Chondrocyte (in vitro differentiated cells): ENCODE results near the gene STK11. TPM values are rescaled to one million over a fixed set of nuclear protein-coding genes. Genes with fewer than 3 reads are reported as not detected.

Source experiments
- DNase-seq: peaks from one replicate; pipeline ENCODE4 v3.0.0; 2021; ENCODE audit warnings: mixed read lengths, low spot score
- H3K27ac Mint-ChIP-seq: one replicate; pipeline ENCODE4 v1.8.0; 2021; ENCODE audit warnings: mild to moderate bottlenecking, moderate library complexity, mixed read lengths; ENCODE audit not compliant: unreplicated experiment
- H3K27me3 Mint-ChIP-seq: 2 replicates; pipeline ENCODE4 v1.8.0; 2021; ENCODE audit warnings: low read depth, mixed read lengths
- H3K36me3 Mint-ChIP-seq: 2 replicates; pipeline ENCODE4 v1.8.0; 2021; ENCODE audit warnings: low read depth, mixed read lengths
- H3K4me1 Mint-ChIP-seq: 2 replicates; pipeline ENCODE4 v1.8.0; 2021; ENCODE audit warnings: low read depth, mild to moderate bottlenecking, mixed read lengths
- H3K4me3 Mint-ChIP-seq: one replicate; pipeline ENCODE4 v1.8.0; 2021; ENCODE audit warnings: mild to moderate bottlenecking, moderate library complexity, mixed read lengths; ENCODE audit not compliant: unreplicated experiment
- H3K9me3 Mint-ChIP-seq: 2 replicates; pipeline ENCODE4 v1.8.0; 2021; ENCODE audit warnings: low read depth, mixed read lengths
- total RNA-seq: library from RNA; stranded (reverse); gene quantifications from 3 replicates; pipeline ENCODE4 v1.2.1, GENCODE V29; 2021
- TF ChIP-seq, protein P1 (sequence below): fragments of 200-600 bp; sonication (generic); IDR thresholded peaks from 2 replicates; pipeline ENCODE4 v1.5.0; 2021; ENCODE audit warnings: antibody characterized with exemption, mild to moderate bottlenecking, moderate library complexity

Gene STK11
- total RNA-seq, 1 donor from 2014 or later = 42.3 TPM

DNA sequence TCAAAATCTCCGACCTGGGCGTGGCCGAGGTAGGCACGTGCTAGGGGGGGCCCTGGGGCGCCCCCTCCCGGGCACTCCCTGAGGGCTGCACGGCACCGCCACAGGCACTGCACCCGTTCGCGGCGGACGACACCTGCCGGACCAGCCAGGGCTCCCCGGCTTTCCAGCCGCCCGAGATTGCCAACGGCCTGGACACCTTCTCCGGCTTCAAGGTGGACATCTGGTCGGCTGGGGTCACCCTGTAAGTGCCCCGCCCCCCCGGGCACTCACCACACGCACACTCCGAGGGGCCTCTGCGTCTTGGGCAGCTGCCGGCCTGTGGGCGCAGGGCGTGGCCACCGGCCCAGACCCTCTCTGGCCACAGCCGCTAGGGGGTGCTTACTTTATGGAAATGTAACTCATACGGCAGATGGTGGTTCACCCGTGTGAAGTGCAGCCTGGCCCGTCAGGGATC is 14.9 kb downstream of the STK11 start:
- Mint-ChIP-seq H3K27me3 (no peaks in the 10 kb centered on the region), H3K4me3 (no peak overlapping the region), H3K9me3 (no peaks in the 10 kb centered on the region), H3K27ac (no peak overlapping the region), H3K36me3 (no peaks in the 10 kb centered on the region), H3K4me1 (peaks cover 16% of the 10 kb centered on the region)
- DNase-seq = no peak
- TF ChIP-seq, protein P1, sequence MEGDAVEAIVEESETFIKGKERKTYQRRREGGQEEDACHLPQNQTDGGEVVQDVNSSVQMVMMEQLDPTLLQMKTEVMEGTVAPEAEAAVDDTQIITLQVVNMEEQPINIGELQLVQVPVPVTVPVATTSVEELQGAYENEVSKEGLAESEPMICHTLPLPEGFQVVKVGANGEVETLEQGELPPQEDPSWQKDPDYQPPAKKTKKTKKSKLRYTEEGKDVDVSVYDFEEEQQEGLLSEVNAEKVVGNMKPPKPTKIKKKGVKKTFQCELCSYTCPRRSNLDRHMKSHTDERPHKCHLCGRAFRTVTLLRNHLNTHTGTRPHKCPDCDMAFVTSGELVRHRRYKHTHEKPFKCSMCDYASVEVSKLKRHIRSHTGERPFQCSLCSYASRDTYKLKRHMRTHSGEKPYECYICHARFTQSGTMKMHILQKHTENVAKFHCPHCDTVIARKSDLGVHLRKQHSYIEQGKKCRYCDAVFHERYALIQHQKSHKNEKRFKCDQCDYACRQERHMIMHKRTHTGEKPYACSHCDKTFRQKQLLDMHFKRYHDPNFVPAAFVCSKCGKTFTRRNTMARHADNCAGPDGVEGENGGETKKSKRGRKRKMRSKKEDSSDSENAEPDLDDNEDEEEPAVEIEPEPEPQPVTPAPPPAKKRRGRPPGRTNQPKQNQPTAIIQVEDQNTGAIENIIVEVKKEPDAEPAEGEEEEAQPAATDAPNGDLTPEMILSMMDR = no peak

DNA sequence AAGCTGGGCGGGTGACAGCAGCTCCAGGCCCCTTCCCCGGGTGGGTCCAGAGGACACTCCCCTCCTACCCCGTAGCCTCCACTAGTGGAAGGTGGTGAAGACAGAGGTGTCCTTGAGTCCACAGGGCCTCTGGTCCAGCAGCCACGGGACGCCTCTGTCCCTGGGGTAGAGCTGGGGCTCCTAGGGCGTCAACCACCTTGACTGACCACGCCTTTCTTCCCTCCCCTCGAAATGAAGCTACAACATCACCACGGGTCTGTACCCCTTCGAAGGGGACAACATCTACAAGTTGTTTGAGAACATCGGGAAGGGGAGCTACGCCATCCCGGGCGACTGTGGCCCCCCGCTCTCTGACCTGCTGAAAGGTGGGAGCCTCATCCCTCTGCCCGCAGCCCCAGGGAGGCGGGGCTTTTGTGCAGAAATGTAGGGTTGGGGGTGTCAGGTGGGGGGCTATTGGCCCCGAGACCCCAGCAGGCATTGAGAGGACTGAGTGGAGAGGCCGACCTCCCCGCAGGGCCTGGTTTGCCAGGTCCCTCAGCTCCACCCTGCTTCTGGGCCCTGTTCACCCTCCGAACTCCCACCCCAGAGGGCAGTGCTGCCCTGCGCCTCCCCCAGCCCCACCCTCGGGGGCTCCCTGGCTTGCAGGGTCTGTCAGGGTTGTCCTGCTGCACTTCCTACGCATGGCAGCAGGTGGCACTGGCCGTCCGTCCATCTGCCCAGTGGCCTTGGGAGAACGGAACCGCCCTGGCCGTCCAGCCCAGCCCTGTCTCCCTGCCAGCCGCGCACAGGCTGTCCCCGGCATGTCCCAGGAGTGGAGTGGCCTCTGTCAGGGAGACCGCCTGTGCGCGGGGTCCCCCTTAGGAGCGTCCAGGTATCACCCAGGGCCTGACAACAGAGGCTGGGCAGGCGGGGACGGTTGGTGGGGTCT is 15.7 kb downstream of the STK11 start:
- TF ChIP-seq, protein P1 = peak; percentile 82
- no peaks in the 10 kb centered on the region for H3K36me3 Mint-ChIP-seq

DNA sequence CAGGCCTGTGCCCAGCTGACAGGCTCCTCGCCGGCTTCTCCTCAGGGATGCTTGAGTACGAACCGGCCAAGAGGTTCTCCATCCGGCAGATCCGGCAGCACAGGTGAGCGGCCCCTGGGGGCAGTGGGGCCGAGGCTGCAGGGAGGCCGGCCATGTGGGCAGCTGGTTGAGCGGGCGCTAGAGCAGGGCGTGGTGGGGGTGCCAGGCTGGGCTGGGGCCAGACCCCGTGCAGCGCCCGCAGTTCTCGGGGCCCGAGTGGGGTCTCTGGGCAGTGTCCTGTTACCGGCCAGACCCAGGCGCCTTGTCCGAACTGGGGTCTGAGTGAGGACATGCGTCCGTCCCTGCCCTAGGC is 16.3 kb downstream of the STK11 start:
- Mint-ChIP-seq H3K36me3 (no peaks in the 10 kb centered on the region), H3K9me3 (no peaks in the 10 kb centered on the region), H3K4me1 (peaks cover 4% of the 10 kb centered on the region), H3K27ac (no peak overlapping the region), H3K27me3 (no peaks in the 10 kb centered on the region), H3K4me3 (no peak overlapping the region)
- TF ChIP-seq, protein P1 = no peak
- no peak for DNase-seq

More for the DNA sequence above, 15.7 kb downstream of the STK11 start:
- Mint-ChIP-seq H3K27ac (no peak overlapping the region), H3K4me1 (peaks cover 8% of the 10 kb centered on the region), H3K4me3 (no peak overlapping the region), H3K9me3 (no peaks in the 10 kb centered on the region), H3K27me3 (no peaks in the 10 kb centered on the region)
- DNase-seq = no peak

DNA sequence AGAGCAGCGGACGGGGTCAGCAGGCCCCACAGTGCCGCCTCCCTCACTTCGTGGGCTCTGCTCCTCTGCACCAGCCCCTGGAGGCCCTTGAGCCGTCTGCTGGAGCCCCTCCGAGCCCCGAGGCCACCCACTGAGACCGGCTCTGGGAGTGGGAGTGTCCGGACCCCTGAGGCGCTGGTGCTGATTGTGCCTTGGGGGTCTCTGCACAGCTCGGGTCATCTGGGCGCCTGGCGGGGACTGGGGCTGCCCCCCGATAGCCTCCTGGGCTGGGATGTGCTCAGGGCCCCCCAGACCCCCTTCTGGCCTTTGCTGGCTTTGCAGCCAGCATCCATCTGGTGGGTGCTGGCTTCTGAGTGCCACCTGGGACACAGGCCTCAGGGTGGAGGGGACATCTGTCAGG is 16.8 kb downstream of the STK11 start:
- H3K36me3 Mint-ChIP-seq = no peaks in the 10 kb centered on the region
- no peaks in the 10 kb centered on the region for H3K27me3 Mint-ChIP-seq
- DNase-seq = no peak
- H3K27ac Mint-ChIP-seq = no peak overlapping the region
- H3K9me3 Mint-ChIP-seq = no peaks in the 10 kb centered on the region
- TF ChIP-seq, protein P1 = no peak
- H3K4me1 Mint-ChIP-seq = no peaks in the 10 kb centered on the region
- H3K4me3 Mint-ChIP-seq = no peak overlapping the region

DNA sequence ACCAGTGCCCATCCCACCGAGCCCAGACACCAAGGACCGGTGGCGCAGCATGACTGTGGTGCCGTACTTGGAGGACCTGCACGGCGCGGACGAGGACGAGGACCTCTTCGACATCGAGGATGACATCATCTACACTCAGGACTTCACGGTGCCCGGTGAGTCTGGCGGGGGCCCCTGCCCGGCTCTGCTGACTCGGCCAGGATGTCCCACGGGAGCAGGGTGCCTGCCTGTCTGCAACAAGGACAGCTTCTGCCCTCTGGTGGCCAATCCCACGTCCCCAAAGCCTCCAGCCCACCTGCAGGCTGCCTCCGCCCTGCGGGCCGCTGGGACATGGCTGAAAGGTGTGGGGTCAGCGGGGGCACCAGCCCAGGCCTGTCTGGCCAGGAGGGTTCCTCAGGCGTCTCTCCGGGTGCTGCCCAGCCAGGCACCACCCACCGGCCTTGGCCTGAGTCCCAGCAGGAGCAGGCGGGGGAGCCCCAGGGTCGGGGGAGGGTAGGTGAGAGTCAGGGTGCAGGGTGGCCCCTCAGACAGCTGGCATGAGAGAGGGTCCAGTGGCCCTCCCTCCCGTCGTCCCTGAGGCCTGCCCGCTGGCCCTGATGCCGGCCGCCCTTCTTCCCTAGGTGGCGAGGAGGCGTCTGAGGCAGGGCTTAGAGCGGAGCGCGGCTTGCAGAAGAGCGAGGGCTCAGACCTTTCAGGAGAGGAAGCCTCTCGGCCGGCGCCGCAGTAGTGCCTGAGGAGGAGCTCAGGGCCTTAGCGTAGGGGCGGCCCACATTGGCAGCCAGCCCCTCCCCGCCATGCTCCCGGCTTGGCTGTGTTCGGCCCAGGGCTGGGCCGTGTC is 17.7 kb downstream of the STK11 start:
- TF ChIP-seq, protein P1 = peak; percentile 69
- no peaks in the 10 kb centered on the region for H3K27me3 Mint-ChIP-seq
- no peaks in the 10 kb centered on the region for H3K4me1 Mint-ChIP-seq
- no peak overlapping the region for H3K4me3 Mint-ChIP-seq
- DNase-seq = no peak
- no peaks in the 10 kb centered on the region for H3K36me3 Mint-ChIP-seq
- H3K27ac Mint-ChIP-seq = no peak overlapping the region
- no peaks in the 10 kb centered on the region for H3K9me3 Mint-ChIP-seq
